Endothelial cell (in vitro differentiated cells): ENCODE results near the gene VPS13D. TPM values are rescaled to one million over a fixed set of nuclear protein-coding genes. Genes with fewer than 3 reads are reported as not detected.

ENCODE experiments used
- DNase-seq: peaks from one replicate; pipeline ENCODE4 v3.0.0; 2021; ENCODE audit warnings: low spot score
- H3K27ac Mint-ChIP-seq: one replicate; pipeline ENCODE4 v1.8.0; 2021; ENCODE audit warnings: mixed read lengths, inconsistent platforms; ENCODE audit not compliant: unreplicated experiment
- H3K27me3 Mint-ChIP-seq: one replicate; pipeline ENCODE4 v1.8.0; 2021; ENCODE audit warnings: mild to moderate bottlenecking, moderate library complexity, mixed read lengths, inconsistent platforms; ENCODE audit not compliant: unreplicated experiment
- H3K36me3 Mint-ChIP-seq: one replicate; pipeline ENCODE4 v1.8.0; 2021; ENCODE audit warnings: mild to moderate bottlenecking, low read depth, mixed read lengths, inconsistent platforms; ENCODE audit not compliant: unreplicated experiment
- H3K4me1 Mint-ChIP-seq: one replicate; pipeline ENCODE4 v1.8.0; 2021; ENCODE audit warnings: mild to moderate bottlenecking, mixed read lengths, inconsistent platforms; ENCODE audit not compliant: unreplicated experiment
- H3K4me3 Mint-ChIP-seq: one replicate; pipeline ENCODE4 v1.8.0; 2021; ENCODE audit warnings: mild to moderate bottlenecking, mixed read lengths, inconsistent platforms; ENCODE audit not compliant: unreplicated experiment
- H3K9me3 Mint-ChIP-seq: one replicate; pipeline ENCODE4 v1.8.0; 2021; ENCODE audit warnings: mixed read lengths, inconsistent platforms; ENCODE audit not compliant: unreplicated experiment
- CTCF ChIP-seq: fragments of 200-600 bp; sonication (generic); IDR thresholded peaks from one replicate; pipeline ENCODE4 v1.5.0; 2021; ENCODE audit warnings: antibody characterized with exemption; ENCODE audit not compliant: unreplicated experiment
- total RNA-seq: library from RNA; stranded (reverse); fragmentation: NEBNext Ultra II Directional; extraction: Animal tissue kit (Norgen Biotek cat#: 25700); gene quantifications from one replicate; pipeline ENCODE4 v1.2.1, GENCODE V29; 2021; ENCODE audit not compliant: unreplicated experiment

VPS13D gene
- total RNA-seq, 1 donor from 2014 or later: 37.8 TPM

GRCh38 chr1:12528021-12528852 lies 298.4 kb downstream of the VPS13D start:
- Mint-ChIP-seq H3K9me3 (no peaks in the 10 kb centered on the region), H3K4me1 (peaks cover 20% of the 10 kb centered on the region), H3K27me3 (no peaks in the 10 kb centered on the region), H3K27ac (no peak overlapping the region), H3K36me3 (no peaks in the 10 kb centered on the region), H3K4me3 (no peak overlapping the region)
- no peak for DNase-seq
- no peak for TF ChIP-seq CTCF

- H3K36me3 Mint-ChIP-seq: no peaks in the 10 kb centered on the region
- no peak for DNase-seq
- no peaks in the 10 kb centered on the region for H3K27me3 Mint-ChIP-seq
- no peak overlapping the region for H3K4me3 Mint-ChIP-seq
- H3K9me3 Mint-ChIP-seq: no peaks in the 10 kb centered on the region
- H3K4me1 Mint-ChIP-seq: peaks cover 20% of the 10 kb centered on the region
- H3K27ac Mint-ChIP-seq: peak overlapping the region; percentile 13
- no peak for TF ChIP-seq CTCF
Measured at GRCh38 chr1:12529640-12530174, 299.9 kb downstream of the VPS13D start.

- TF ChIP-seq CTCF: no peak
- Mint-ChIP-seq H3K4me1 (peaks cover 13% of the 10 kb centered on the region), H3K36me3 (no peaks in the 10 kb centered on the region), H3K27me3 (no peaks in the 10 kb centered on the region), H3K27ac (no peak overlapping the region), H3K9me3 (no peaks in the 10 kb centered on the region), H3K4me3 (no peak overlapping the region)
- no peak for DNase-seq
Measured at GRCh38 chr1:12530462-12531178, 300.8 kb downstream of the VPS13D start.

- no peak for DNase-seq
- Mint-ChIP-seq H3K36me3 (no peaks in the 10 kb centered on the region), H3K4me3 (no peak overlapping the region), H3K9me3 (no peaks in the 10 kb centered on the region), H3K27me3 (no peaks in the 10 kb centered on the region), H3K4me1 (peaks cover 13% of the 10 kb centered on the region), H3K27ac (no peak overlapping the region)
- no peak for TF ChIP-seq CTCF
Measured at GRCh38 chr1:12531179-12531499, 301.3 kb downstream of the VPS13D start.
